Heart right ventricle (tissue), 16 donors: ENCODE measurements around the gene RELL2. TPM values are rescaled to one million over a fixed set of nuclear protein-coding genes. Genes with fewer than 3 reads are reported as not detected.

Experiments used
- ATAC-seq, 8 donors: fragments of 200-7000 bp; cut with Tn5 transposase; one replicate each; pipeline ENCODE4 v1.9.1; 2020; ENCODE audit warnings: mild to moderate bottlenecking in 8 of 8, moderate library complexity in 8 of 8, moderate number of reproducible peaks in 1 of 8
- DNase-seq, 2 donors: peaks; one replicate each; pipeline ENCODE4 v3.0.0-alpha.2; 2020
- H3K27ac ChIP-seq, 10 donors: fragments of 200-600 bp; sonication (generic) in 2 of 10; one replicate each; pipeline versions ENCODE4 v1.5.0 to v1.8.0; 2020 to 2022; ENCODE audit warnings: mild to moderate bottlenecking in 3 of 10
- H3K27me3 ChIP-seq, 7 donors: fragments of 200-600 bp; one replicate each; pipeline ENCODE4 v1.8.0; 2021 to 2022; ENCODE audit warnings: mild to moderate bottlenecking in 2 of 7
- H3K36me3 ChIP-seq, 9 donors: fragments of 200-600 bp; sonication (generic) in 1 of 9; one replicate each; pipeline versions ENCODE4 v1.5.0 to v1.8.0; 2020 to 2022; ENCODE audit warnings: mild to moderate bottlenecking in 2 of 9
- H3K4me1 ChIP-seq, 9 donors: fragments of 200-600 bp; sonication (generic) in 1 of 9; one replicate each; pipeline versions ENCODE4 v1.5.0 to v1.8.0; 2020 to 2022; ENCODE audit warnings: mild to moderate bottlenecking in 4 of 9
- H3K4me3 ChIP-seq, 10 donors: fragments of 200-600 bp; sonication (generic) in 2 of 10; one replicate each; pipeline versions ENCODE4 v1.5.0 to v1.8.0; 2020 to 2022; ENCODE audit warnings: mild to moderate bottlenecking in 7 of 10, moderate library complexity in 2 of 10
- H3K9me3 ChIP-seq, 11 donors: fragments of 200-600 bp in 10 of 11; sonication (generic) in 2 of 11; one replicate each; pipeline versions ENCODE4 v1.5.0 to v1.8.0; 2013 to 2022; ENCODE audit warnings: mild to moderate bottlenecking in 2 of 11, control low read depth in 1 of 11, moderate library complexity in 1 of 11
- CTCF ChIP-seq, 9 donors: fragments of 200-600 bp; sonication (generic) in 2 of 9; IDR thresholded peaks; one replicate each; pipeline versions ENCODE4 v1.5.0 to v1.8.0; 2021 to 2022; ENCODE audit warnings: antibody characterized with exemption in 9 of 9, mild to moderate bottlenecking in 5 of 9, moderate library complexity in 1 of 9
- WGBS, 2 donors: extraction: QIAGEN DNeasy Blood & Tissue Kit; methylation state at CpG; one replicate each; pipeline ENCODE4 v1.1.7; 2013; ENCODE audit warnings: inconsistent platforms in 1 of 2; 5-methylcytosine and 5-hydroxymethylcytosine counted together
- intact Hi-C, 10 donors: fragments of 100-400 bp; cut with DNase I; formaldehyde crosslinking; loops; one replicate each; pipeline versions ENCODE4 v1.11.1 to v1.14.2; 2022
- polyA plus RNA-seq, 2 donors: library from polyadenylated mRNA; stranded (reverse); fragments of 200-250 nt; gene quantifications; one replicate each; pipeline ENCODE4 v1.2.3, GENCODE V29; 2013
- total RNA-seq, 10 donors: library from RNA; stranded (reverse); fragmentation: NEBNext Ultra II Directional in 3 of 10; extraction: Animal tissue kit (Norgen Biotek cat#: 25700) in 3 of 10; gene quantifications; one replicate each; pipeline versions ENCODE4 v1.2.1 to v1.2.4, GENCODE V29; 2021 to 2023
- donor health status: Arrhythmogenic right ventricular cardiomyopathy.
- donor health status: ischemic (EF 13 %, LVEDD 7.1; RV severe dilation, severe dysfunction).
- donor health status: healthy with polysubstance abuse.
- donor health status: DM: no; HTN: yes; CAD: no.
- donor health status: DM: no; HTN: no; CAD: no.
- donor health status: ischemic (EF 25% LVEDD 6.9; RV normal size, moderate dysfunction).
- donor health status: ischemic (EF 25% LVEDD 5.7; RV mildly dilated, moderate dysfunction).
- donor health status: healthy.
- donor health status: DM: yes; HTN: yes; CAD: no.
- donor health status: Ischemic cardiomyopathy.
- donor health status: ischemic (EF 35%, LVEDD 5.7; RV mildly dilated, moderate dysfunction).
- donor health status: nonischemic (EF 11% LVEDD 7.7; RV severe dilation, severe dysfunction).
- donor health status: DM: yes; HTN: yes; CAD: no.
- donor health status: PGD.
- donor health status: ischemic (EF 29% LVEDD 5.4; RV normal size, mild dysfunction).
- donor health status: nonischemic (EF 23%, LVEDD 6.1; RV moderate dilation, normal function).

Gene RELL2
- total and polyA plus RNA-seq, 12 donors: 0.33 to 3.2 (median 0.64) TPM

- Histone ChIP-seq H3K27me3 (no peaks in the 10 kb centered on the region), H3K36me3 (peaks cover 0 to 47% (median 0%) of the 10 kb centered on the region in 9 donors), H3K9me3 (no peaks in the 10 kb centered on the region), H3K4me1 (peaks cover 0 to 17% (median 3%) of the 10 kb centered on the region in 9 donors), H3K27ac (peak within 1 kb of the TSS in 7 of 10 donors; percentile 26 to 87 (median 44)), H3K4me3 (peak within 1 kb of the TSS; percentile 35 to 70 (median 58))
- intact Hi-C loops: no loop called here
- TF ChIP-seq CTCF (IDR thresholded peaks at IDR 0.05): peak in 4 of 9 donors; percentile 9 to 51 (median 34)
- DNase-seq (peak; percentile 88 to 92), ATAC-seq (peak; percentile 88 to 97 (median 95))
- 6 to 8% methylated on average over 49 to 50 of the region's 50 CpGs for WGBS, 2 donors
Measured at GRCh38 chr5:141650851-141651727, 14.3 kb downstream of the RELL2 start, which contains the start of gene FCHSD1. FCHSD1 (minus strand) TSS chr5:141651418; CDS start chr5:141651368, 50 bp downstream.

- WGBS, 2 donors: 48 to 53% methylated on average over 9 of the region's 9 CpGs
- Histone ChIP-seq H3K9me3 (no peaks in the 10 kb centered on the region), H3K27me3 (no peaks in the 10 kb centered on the region), H3K4me3 (peak overlapping the region; percentile 35 to 70 (median 58)), H3K4me1 (peaks cover 0 to 17% (median 3%) of the 10 kb centered on the region in 9 donors), H3K27ac (peak overlapping the region in 7 of 10 donors; percentile 26 to 87 (median 44)), H3K36me3 (peaks cover 0 to 47% (median 0%) of the 10 kb centered on the region in 9 donors)
- ATAC-seq (peak in 1 of 8 donors; percentile 2), DNase-seq (no peak)
- no peak for TF ChIP-seq CTCF (IDR thresholded peaks at IDR 0.05)
- intact Hi-C loops: no loop called here
Measured at GRCh38 chr5:141651728-141652105, 14.9 kb downstream of the RELL2 start.

GRCh38 chr5:141654298-141654697, 17.5 kb downstream of the RELL2 start:
- intact Hi-C loops: no loop called here
- no peaks in the 10 kb centered on the region for H3K27me3 ChIP-seq
- ATAC-seq (no peak), DNase-seq (no peak)
- no peak overlapping the region for H3K27ac ChIP-seq
- H3K4me3 ChIP-seq: no peak overlapping the region
- no peak for TF ChIP-seq CTCF (IDR thresholded peaks at IDR 0.05)
- peaks cover 0 to 17% (median 3%) of the 10 kb centered on the region in 9 donors for H3K4me1 ChIP-seq
- H3K36me3 ChIP-seq: peaks cover 0 to 59% (median 4%) of the 10 kb centered on the region in 9 donors
- H3K9me3 ChIP-seq: no peaks in the 10 kb centered on the region
- WGBS, 2 donors: 86 to 87% methylated on average over 2 of the region's 2 CpGs

- intact Hi-C loops: no loop called here
- TF ChIP-seq CTCF (IDR thresholded peaks at IDR 0.05): no peak
- H3K4me3 ChIP-seq: no peak overlapping the region
- H3K4me1 ChIP-seq: peaks cover 0 to 17% (median 3%) of the 10 kb centered on the region in 9 donors
- ATAC-seq: no peak
- WGBS, 2 donors: 89% methylated on average over 7 of the region's 7 CpGs
- peaks cover 0 to 66% (median 7%) of the 10 kb centered on the region in 9 donors for H3K36me3 ChIP-seq
- no peaks in the 10 kb centered on the region for H3K9me3 ChIP-seq
- no peaks in the 10 kb centered on the region for H3K27me3 ChIP-seq
- no peak overlapping the region for H3K27ac ChIP-seq
- no peak for DNase-seq
Measured at GRCh38 chr5:141655020-141655419, 18.2 kb downstream of the RELL2 start.
